GM12878 (cell line): ENCODE data around the gene PDE1C.

ENCODE experiments used
- EP300 ChIP-seq, 2 experiments: fragments of 150-350 bp in 1 of 2; IDR thresholded peaks; 2 replicates each; pipeline ENCODE4 v1.6.1; 2011 to 2012; ENCODE audit warnings: low read depth in 2 of 2, low read length in 2 of 2, borderline replicate concordance in 1 of 2, improper control_type of control experiment in 1 of 2, inconsistent platforms in 1 of 2; ENCODE audit not compliant: control insufficient read depth in 1 of 2
- KLF5 ChIP-seq: fragments of 450-650 bp; IDR thresholded peaks from 2 replicates; pipeline ENCODE4 v1.6.1; 2014; ENCODE audit warnings: mild to moderate bottlenecking; ENCODE audit not compliant: partially characterized antibody
- MYC ChIP-seq: IDR thresholded peaks from 2 replicates; pipeline ENCODE4 v1.6.1; 2011; ENCODE audit warnings: mild to moderate bottlenecking, low read length, moderate library complexity, inconsistent platforms; ENCODE audit not compliant: insufficient read depth, insufficient replicate concordance, insufficient read length, severe bottlenecking
- NR2C2 ChIP-seq: IDR thresholded peaks from 2 replicates; pipeline ENCODE4 v1.6.1; 2011; ENCODE audit warnings: borderline replicate concordance, low read depth; ENCODE audit not compliant: control insufficient read depth, insufficient read length
- POLR2AphosphoS2 ChIP-seq: IDR thresholded peaks from 2 replicates; pipeline ENCODE4 v1.6.1; 2011; ENCODE audit warnings: low read depth, mild to moderate bottlenecking, low read length, improper control_type of control experiment, moderate library complexity
- SUZ12 ChIP-seq: fragments of 200-600 bp; sonication (generic); IDR thresholded peaks from one replicate; pipeline ENCODE4 v1.6.1; 2018; ENCODE audit warnings: antibody characterized with exemption, mild to moderate bottlenecking; ENCODE audit not compliant: unreplicated experiment

GRCh38 chr7:31933481-31933880 lies 136.7 kb downstream of the PDE1C start:
- TF ChIP-seq NR2C2 (no peak), MYC (no peak), EP300 (IDR thresholded peaks at IDR 0.05; ENCODE audit: borderline replicate concordance in 1 of 2, control insufficient read depth in 1 of 2, low read depth in 2 of 2, low read length in 2 of 2) (no peak), SUZ12 (no peak), POLR2AphosphoS2 (no peak), KLF5 (no peak)
